PC-9 (cell line): Measurements from ENCODE around the gene FUOM.

Source experiments
- EZH2 ChIP-seq: fragments of 200-600 bp; sonication (generic); IDR thresholded peaks from 2 replicates; pipeline ENCODE4 v1.8.0; 2017; ENCODE audit warnings: antibody characterized with exemption, low read depth
- TF ChIP-seq, protein P1 (sequence below): fragments of 200-600 bp; sonication (generic); conservative IDR thresholded peaks from 2 replicates; pipeline ENCODE4 v1.6.1; 2017; ENCODE audit warnings: mixed run types, antibody characterized with exemption, mild to moderate bottlenecking, moderate library complexity

DNA sequence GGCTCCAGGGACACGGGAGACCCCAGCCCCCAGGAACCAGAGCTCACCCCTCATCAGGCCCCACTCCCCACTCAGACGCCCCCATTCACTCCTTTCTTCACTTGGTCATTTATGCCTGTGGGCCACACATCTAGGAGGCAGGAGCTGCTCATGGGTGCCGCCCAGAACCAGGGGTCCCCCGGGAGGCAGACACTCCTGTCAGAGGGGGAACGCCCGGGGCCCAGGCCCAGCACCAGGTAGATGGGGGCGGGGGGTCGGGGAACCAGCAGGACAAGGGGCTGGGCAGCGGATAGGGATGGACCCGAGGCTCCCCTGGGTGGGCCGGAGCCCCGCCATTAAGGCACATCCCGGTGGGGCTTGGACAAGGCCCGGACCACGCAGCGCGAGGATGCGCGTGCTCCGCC lies 33.0 kb downstream of the FUOM start:
- TF ChIP-seq, protein P1, sequence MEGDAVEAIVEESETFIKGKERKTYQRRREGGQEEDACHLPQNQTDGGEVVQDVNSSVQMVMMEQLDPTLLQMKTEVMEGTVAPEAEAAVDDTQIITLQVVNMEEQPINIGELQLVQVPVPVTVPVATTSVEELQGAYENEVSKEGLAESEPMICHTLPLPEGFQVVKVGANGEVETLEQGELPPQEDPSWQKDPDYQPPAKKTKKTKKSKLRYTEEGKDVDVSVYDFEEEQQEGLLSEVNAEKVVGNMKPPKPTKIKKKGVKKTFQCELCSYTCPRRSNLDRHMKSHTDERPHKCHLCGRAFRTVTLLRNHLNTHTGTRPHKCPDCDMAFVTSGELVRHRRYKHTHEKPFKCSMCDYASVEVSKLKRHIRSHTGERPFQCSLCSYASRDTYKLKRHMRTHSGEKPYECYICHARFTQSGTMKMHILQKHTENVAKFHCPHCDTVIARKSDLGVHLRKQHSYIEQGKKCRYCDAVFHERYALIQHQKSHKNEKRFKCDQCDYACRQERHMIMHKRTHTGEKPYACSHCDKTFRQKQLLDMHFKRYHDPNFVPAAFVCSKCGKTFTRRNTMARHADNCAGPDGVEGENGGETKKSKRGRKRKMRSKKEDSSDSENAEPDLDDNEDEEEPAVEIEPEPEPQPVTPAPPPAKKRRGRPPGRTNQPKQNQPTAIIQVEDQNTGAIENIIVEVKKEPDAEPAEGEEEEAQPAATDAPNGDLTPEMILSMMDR = no peak
- TF ChIP-seq EZH2 = no peak
